C4-2B (cell line): ENCODE data around the gene CTTNBP2NL.

Experiments
- H3K27ac ChIP-seq: fragments of 450-650 bp; 2 replicates; pipeline ENCODE4 v1.5.1; 2017
- CTCF ChIP-seq: fragments of 450-650 bp; conservative IDR thresholded peaks from 2 replicates; pipeline ENCODE4 v1.5.1; 2017; ENCODE audit warnings: mild to moderate bottlenecking
- ZFX ChIP-seq: fragments of 450-650 bp; IDR thresholded peaks from 2 replicates; pipeline ENCODE4 v1.6.1; 2017

Gene CTTNBP2NL

GRCh38 chr1:112395821-112396652 lies at the start of gene CTTNBP2NL:
CTTNBP2NL (plus strand) TSS chr1:112396214; CDS start chr1:112416166, 19,952 bp downstream.
- peak within 1 kb of the TSS; percentile 74 for H3K27ac ChIP-seq
- TF ChIP-seq CTCF (no peak), ZFX (no peak)

GRCh38 chr1:112346801-112347350 lies 49.1 kb upstream of the CTTNBP2NL start:
- TF ChIP-seq ZFX (no peak), CTCF (no peak)
- no peak overlapping the region for H3K27ac ChIP-seq

- H3K27ac ChIP-seq: no peak overlapping the region
- TF ChIP-seq ZFX: no peak
- no peak for TF ChIP-seq CTCF
These were observed 39.2 kb upstream of the CTTNBP2NL start for GRCh38 chr1:112356765-112357164.

- no peak overlapping the region for H3K27ac ChIP-seq
- no peak for TF ChIP-seq CTCF
- no peak for TF ChIP-seq ZFX
These were observed 38.5 kb upstream of the CTTNBP2NL start for GRCh38 chr1:112357467-112357866.

- TF ChIP-seq ZFX (no peak), CTCF (no peak)
- H3K27ac ChIP-seq: no peak overlapping the region
These were observed 37.8 kb upstream of the CTTNBP2NL start for GRCh38 chr1:112358061-112358770.

- TF ChIP-seq ZFX (no peak), CTCF (peak; percentile 93)
- no peak overlapping the region for H3K27ac ChIP-seq
These were observed 37.1 kb upstream of the CTTNBP2NL start for GRCh38 chr1:112358798-112359408.
